ENCODE measurements around the gene UNC45B.

DNA sequence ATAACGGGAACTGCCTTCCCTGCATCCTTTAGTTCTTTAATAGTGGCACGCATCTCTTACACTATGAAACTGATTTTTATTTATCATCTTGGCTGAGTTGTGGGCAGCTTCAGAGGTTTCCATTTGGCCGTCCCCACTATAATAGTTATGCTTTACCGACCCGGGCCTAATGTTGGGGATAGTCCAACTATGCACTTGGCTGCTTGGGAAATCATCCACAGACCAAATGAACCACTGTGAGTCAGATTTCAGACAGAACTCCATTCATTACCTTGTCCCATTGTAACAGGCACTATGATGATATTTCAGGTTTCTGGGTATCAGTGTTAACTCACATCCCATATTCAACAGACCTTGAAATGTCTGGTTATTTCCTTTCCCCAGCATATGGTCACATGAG is 89.2 kb downstream of the UNC45B start:
- TF ChIP-seq, protein P1, sequence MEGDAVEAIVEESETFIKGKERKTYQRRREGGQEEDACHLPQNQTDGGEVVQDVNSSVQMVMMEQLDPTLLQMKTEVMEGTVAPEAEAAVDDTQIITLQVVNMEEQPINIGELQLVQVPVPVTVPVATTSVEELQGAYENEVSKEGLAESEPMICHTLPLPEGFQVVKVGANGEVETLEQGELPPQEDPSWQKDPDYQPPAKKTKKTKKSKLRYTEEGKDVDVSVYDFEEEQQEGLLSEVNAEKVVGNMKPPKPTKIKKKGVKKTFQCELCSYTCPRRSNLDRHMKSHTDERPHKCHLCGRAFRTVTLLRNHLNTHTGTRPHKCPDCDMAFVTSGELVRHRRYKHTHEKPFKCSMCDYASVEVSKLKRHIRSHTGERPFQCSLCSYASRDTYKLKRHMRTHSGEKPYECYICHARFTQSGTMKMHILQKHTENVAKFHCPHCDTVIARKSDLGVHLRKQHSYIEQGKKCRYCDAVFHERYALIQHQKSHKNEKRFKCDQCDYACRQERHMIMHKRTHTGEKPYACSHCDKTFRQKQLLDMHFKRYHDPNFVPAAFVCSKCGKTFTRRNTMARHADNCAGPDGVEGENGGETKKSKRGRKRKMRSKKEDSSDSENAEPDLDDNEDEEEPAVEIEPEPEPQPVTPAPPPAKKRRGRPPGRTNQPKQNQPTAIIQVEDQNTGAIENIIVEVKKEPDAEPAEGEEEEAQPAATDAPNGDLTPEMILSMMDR (IDR thresholded peaks at IDR 0.05) = no peak
- TF ChIP-seq POLR2A (IDR thresholded peaks at IDR 0.05) = no peak
- no peak for TF ChIP-seq POLR2AphosphoS5 (IDR thresholded peaks at IDR 0.05)
